ENCODE results near the gene CHRNA3.

Gene CHRNA3

DNA sequence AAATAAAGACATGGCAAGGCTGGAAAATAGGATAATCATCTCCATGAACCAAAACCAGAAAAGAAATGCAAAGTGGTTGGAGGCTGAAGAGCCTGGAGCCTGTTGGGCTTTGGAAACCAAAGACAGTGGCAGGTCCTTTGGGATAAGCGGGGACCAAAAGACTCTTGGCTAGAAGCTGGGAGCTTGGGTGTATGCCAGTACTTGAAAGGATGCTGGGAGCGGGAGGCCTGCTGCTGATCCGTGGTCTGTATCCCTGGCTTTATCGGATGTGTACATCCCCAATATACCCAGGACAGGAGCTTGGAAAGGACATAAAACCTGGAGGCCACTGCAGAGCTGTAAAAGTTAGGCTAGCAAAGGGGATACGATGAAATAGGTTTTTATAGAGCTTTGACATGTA is 21.5 kb upstream of the CHRNA3 start:
- no peak for DNase-seq (ENCODE audit: low spot score)
- Mint-ChIP-seq H3K9me3 (no peaks in the 10 kb centered on the region), H3K36me3 (ENCODE audit: low read depth) (no peaks in the 10 kb centered on the region), H3K27me3 (ENCODE audit: low read depth) (peaks cover 22% of the 10 kb centered on the region), H3K27ac (no peak overlapping the region), H3K4me3 (no peak overlapping the region), H3K4me1 (ENCODE audit: low read depth) (peaks cover 10% of the 10 kb centered on the region)

DNA sequence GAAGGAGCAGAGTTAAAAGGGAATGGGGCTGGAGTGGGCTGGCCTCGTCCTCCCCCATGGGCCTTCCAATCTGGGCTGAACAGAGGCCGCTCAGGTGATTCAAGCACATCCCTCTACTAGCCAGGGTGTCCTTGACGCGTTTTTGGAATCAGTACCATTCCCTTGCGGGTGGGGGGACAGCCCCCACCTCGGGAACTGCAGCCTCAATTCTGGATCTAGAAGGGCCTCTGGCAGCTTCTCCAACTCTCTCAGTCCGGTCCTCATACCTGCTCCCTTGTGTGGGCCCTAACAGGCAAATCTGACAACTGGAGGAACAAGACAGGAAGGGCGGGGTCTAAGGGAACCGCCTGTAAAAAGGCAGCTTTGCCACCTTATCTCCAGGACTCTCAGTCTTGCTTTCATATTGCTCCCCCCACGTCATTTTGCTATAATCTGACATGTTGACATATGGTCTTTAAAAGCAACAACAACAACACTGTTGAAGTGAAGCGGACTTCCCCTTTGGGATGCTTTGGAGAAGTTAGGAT is 21.0 kb upstream of the CHRNA3 start:
- H3K27ac Mint-ChIP-seq: no peak overlapping the region
- H3K9me3 Mint-ChIP-seq: no peaks in the 10 kb centered on the region

DNA sequence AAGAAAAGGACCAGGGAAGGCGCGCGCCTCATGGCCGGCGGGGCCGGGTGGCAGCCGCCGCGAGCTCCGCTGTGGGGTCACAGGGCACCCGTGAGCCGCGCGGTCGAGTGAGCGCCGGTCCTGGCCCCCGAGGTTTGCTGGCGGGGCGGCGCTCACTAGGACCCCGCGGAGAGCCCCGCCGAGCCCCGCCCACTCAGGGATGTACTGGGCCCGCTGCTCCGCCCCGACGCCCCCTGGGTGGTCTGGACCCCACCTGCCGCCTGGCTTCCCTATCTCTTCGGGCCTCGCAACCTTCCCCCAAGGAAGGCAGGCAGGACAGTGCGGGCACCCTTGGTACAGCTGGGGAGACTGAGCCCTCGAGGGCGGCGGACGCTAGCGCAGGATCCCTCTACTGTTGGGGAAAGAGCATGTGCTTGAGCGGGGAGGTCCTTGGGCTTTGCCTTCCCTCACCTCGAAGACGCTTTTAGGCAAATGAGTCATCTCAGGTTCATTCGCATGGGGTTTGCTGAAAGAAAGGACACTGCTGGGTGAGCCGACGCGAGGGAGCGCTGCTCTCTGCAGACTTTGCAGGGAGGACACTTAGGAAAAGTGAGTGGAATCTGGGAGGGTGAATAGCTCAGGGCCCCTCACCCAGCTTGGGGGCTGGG is 20.4 kb upstream of the CHRNA3 start, which contains the start of gene CHRNB4:
CHRNB4 (minus strand) TSS at position 109 of the 647 bp plus-strand sequence; CDS start at position 32, 77 bp downstream.
- no peak within 1 kb of the TSS for H3K27ac Mint-ChIP-seq
- no peaks in the 10 kb centered on the region for H3K9me3 Mint-ChIP-seq

More for the DNA sequence above, 21.0 kb upstream of the CHRNA3 start:
- H3K4me3 Mint-ChIP-seq: peak overlapping the region; percentile 56
- H3K4me1 Mint-ChIP-seq (ENCODE audit: low read depth): peaks cover 10% of the 10 kb centered on the region
- DNase-seq (ENCODE audit: low spot score): no peak
- H3K27me3 Mint-ChIP-seq (ENCODE audit: low read depth): peaks cover 22% of the 10 kb centered on the region
- H3K36me3 Mint-ChIP-seq (ENCODE audit: low read depth): no peaks in the 10 kb centered on the region

DNA sequence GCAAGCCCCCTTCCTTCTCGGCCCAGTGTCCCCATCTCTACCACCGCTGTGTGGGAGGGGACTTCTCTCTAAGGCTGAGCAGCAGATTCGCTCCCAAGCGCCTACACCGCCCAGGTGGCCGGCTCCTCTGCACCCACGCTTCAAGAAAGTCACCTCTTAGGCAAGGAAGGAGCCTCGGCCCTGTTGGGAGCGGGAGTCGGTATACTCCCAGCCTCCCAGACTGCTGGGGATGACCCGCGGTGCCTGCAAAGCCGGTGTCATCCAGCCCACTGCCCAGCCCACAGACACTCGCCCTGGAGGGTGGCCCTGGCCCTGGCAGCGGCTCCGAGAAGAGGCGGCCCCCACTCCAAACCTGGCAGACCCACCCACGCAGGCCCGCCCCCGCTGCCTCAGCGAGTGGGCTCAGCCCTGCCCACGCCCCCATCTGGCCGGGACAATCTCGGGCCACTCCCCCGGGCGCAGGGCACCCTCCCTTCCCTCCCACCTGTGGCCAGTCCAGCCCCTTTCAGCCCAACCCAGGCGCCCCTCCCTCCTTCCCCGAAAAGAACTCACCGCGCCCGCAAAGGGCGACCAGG is 19.8 kb upstream of the CHRNA3 start:
- no peaks in the 10 kb centered on the region for H3K9me3 Mint-ChIP-seq
- peak overlapping the region; percentile 43 for H3K4me3 Mint-ChIP-seq
- no peaks in the 10 kb centered on the region for H3K36me3 Mint-ChIP-seq (ENCODE audit: low read depth)
- peaks cover 10% of the 10 kb centered on the region for H3K4me1 Mint-ChIP-seq (ENCODE audit: low read depth)
- DNase-seq (ENCODE audit: low spot score): peak; percentile 15
- peaks cover 23% of the 10 kb centered on the region for H3K27me3 Mint-ChIP-seq (ENCODE audit: low read depth)
- H3K27ac Mint-ChIP-seq: no peak overlapping the region

More for the DNA sequence above, 20.4 kb upstream of the CHRNA3 start, which contains the start of gene CHRNB4:
- peak within 1 kb of the TSS; percentile 56 for H3K4me3 Mint-ChIP-seq
- peaks cover 23% of the 10 kb centered on the region for H3K27me3 Mint-ChIP-seq (ENCODE audit: low read depth)
- peaks cover 10% of the 10 kb centered on the region for H3K4me1 Mint-ChIP-seq (ENCODE audit: low read depth)
- DNase-seq (ENCODE audit: low spot score): no peak
- no peaks in the 10 kb centered on the region for H3K36me3 Mint-ChIP-seq (ENCODE audit: low read depth)

DNA sequence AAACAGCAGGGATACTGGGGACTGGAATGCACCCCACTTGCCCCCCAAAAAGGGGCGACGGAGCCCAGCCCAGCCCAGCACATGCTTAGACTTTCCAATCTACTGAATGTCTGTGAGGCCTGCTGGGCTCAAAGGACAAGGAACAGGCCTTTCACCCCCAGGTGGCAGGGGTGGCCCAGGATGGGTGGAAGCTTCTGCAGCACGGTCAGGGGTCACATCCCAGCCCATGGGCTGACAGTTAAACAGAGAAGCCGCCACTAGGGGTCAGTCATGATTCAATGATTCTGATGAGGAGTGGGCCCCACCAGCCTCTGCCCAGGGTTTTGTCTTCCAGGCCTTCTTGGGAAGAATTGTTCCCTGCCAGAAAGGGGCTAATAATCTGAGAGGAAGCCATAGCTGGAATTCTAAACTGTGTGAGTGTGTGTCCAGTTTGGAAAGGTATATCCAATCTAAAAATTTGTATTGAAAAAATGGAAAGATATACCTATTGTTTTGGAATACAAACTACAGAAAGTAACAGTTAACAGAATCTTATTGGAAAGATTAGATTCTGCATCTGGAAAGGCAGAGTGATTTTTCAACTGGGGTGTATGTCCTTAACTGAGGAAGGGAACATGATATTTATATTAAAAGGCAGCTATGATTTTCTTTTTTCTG is 18.0 kb upstream of the CHRNA3 start:
- peaks cover 23% of the 10 kb centered on the region for H3K27me3 Mint-ChIP-seq (ENCODE audit: low read depth)
- peaks cover 10% of the 10 kb centered on the region for H3K4me1 Mint-ChIP-seq (ENCODE audit: low read depth)
- DNase-seq (ENCODE audit: low spot score): peak; percentile 27
- H3K4me3 Mint-ChIP-seq: no peak overlapping the region
- H3K27ac Mint-ChIP-seq: no peak overlapping the region
- H3K36me3 Mint-ChIP-seq (ENCODE audit: low read depth): no peaks in the 10 kb centered on the region
- H3K9me3 Mint-ChIP-seq: no peaks in the 10 kb centered on the region

DNA sequence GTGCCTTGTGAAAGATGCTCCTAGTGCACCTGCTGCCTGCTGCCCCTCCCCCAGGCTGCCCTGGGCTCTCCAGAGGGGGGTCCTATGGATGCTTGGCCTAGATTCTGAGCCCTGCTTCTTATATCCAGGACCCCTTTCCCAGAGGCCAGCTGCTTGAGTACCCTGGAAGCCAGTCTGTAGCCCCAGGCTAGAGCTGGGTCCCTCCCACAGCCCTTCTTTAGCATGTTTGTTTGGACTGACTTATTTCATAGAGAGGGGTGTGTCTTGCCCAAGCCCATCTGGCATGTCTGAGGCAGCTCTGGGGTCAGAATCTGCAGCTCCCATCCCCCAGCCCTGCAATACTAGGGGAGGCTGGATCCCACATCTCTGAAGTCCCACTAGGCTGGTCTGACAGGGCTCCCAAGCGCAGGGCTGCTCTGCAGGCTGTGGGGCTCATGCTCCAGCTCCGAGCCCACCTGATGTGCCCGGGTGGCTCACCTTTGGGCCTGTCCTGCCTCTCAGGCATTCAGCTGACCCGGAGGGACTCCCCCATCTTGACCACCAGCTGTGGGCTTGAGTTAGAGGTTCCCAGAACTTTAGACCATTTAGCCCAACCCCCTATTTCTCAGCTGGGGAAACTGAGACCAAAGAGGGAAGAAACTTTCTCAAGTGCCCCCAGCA is 17.1 kb upstream of the CHRNA3 start:
- Mint-ChIP-seq H3K4me1 (ENCODE audit: low read depth) (peaks cover 10% of the 10 kb centered on the region), H3K9me3 (no peaks in the 10 kb centered on the region), H3K27ac (no peak overlapping the region), H3K4me3 (no peak overlapping the region), H3K27me3 (ENCODE audit: low read depth) (peaks cover 23% of the 10 kb centered on the region), H3K36me3 (ENCODE audit: low read depth) (no peaks in the 10 kb centered on the region)
- no peak for DNase-seq (ENCODE audit: low spot score)

DNA sequence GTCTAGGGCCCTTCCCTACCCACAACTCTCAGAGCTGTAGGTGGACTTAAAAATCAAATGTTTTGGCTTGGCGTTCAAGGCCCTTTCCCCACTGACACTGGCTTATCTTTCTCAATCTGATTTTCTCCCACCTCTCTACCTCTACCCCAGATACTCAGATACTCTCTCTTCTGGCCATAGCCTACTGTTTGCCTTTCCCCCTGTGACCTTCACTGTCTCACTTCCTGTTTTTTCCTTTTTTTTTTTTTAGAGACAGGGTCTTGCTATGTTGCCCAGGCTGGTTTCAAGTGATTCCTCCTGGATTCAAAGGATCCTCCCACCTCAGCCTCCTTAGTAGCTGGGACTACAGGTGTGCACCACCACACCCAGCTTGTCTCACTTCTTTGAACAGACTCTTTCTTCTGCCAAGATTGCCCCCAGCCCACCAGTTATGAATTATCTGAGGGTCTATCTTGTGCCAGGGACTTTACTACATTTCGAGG is 15.6 kb upstream of the CHRNA3 start:
- Mint-ChIP-seq H3K27ac (no peak overlapping the region), H3K27me3 (ENCODE audit: low read depth) (peaks cover 15% of the 10 kb centered on the region)

DNA sequence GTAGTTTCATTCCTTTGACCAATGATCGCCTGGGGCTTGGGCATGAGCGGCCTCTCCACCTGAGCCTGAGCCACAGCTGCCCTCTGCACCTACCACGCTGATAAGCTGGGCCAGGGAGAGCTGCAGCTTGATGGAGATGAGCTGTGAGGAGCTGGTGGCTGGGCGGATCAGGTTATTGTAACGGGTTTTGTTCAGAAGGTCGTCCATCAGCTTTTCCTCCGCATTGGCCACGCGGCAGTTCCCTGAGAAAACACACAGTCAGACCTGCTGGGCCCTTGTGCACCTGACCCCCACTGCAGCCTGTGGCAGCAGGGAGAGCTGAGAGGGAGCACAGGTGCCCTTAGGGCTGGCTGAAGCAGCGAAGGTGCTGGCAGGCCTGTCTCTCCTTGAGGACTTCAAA is 14.6 kb upstream of the CHRNA3 start:
- H3K9me3 Mint-ChIP-seq: no peaks in the 10 kb centered on the region

More for the DNA sequence above, 15.6 kb upstream of the CHRNA3 start:
- no peaks in the 10 kb centered on the region for H3K9me3 Mint-ChIP-seq
- no peaks in the 10 kb centered on the region for H3K36me3 Mint-ChIP-seq (ENCODE audit: low read depth)
- no peak overlapping the region for H3K4me3 Mint-ChIP-seq
- peaks cover 3% of the 10 kb centered on the region for H3K4me1 Mint-ChIP-seq (ENCODE audit: low read depth)
- DNase-seq (ENCODE audit: low spot score): no peak

DNA sequence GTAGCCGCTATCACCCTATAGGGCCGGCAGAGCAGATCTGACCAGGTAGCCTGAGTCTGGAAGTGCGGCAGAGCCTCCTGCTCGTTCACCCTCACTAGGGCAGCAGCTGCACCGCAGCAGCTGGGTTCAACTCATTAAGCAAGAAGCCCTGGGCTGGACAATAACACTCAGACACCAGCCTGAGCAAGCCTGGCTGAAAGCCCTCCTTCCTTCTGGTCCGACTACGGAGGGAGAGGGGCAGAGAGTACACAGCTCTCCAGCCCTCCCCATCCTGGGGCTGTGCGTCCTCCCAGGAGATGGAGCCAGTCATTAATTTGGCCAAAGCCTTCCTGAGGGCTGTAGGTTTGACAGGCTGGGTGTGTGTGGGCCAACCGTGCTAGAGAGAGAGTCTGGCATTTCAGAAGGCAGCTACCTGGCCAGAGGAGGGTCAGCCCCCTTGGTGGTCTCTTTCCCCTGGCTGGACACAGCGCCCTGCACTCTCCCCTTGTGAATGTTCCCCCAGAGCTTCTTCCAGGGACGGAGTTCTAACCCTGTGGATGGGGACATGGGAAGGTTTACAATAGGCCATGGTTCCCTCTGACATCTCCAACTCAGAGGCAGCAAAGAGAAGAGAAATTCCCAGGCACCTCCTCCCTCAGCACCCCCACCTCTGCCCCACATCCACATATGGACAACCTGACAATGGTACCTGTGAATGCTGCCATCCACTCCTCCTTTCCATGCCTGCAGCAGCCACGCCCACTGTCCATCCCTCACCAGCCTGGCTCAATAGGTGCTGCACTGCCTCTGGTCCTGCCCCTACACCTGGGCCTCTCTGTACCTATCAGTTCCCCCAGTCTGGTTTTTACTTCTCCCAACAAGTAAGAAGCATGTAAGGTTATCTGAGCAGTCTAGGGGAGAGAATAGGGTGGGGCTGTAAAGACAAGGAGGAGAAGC is 13.7 kb upstream of the CHRNA3 start:
- no peak overlapping the region for H3K27ac Mint-ChIP-seq
- no peak for DNase-seq (ENCODE audit: low spot score)
- H3K27me3 Mint-ChIP-seq (ENCODE audit: low read depth): peaks cover 8% of the 10 kb centered on the region
- H3K9me3 Mint-ChIP-seq: no peaks in the 10 kb centered on the region
- no peak overlapping the region for H3K4me3 Mint-ChIP-seq
- no peaks in the 10 kb centered on the region for H3K4me1 Mint-ChIP-seq (ENCODE audit: low read depth)
- H3K36me3 Mint-ChIP-seq (ENCODE audit: low read depth): no peaks in the 10 kb centered on the region

More for the DNA sequence above, 14.6 kb upstream of the CHRNA3 start:
- no peaks in the 10 kb centered on the region for H3K36me3 Mint-ChIP-seq (ENCODE audit: low read depth)
- peaks cover 13% of the 10 kb centered on the region for H3K27me3 Mint-ChIP-seq (ENCODE audit: low read depth)
- DNase-seq (ENCODE audit: low spot score): no peak
- no peaks in the 10 kb centered on the region for H3K4me1 Mint-ChIP-seq (ENCODE audit: low read depth)
- no peak overlapping the region for H3K4me3 Mint-ChIP-seq
- no peak overlapping the region for H3K27ac Mint-ChIP-seq

DNA sequence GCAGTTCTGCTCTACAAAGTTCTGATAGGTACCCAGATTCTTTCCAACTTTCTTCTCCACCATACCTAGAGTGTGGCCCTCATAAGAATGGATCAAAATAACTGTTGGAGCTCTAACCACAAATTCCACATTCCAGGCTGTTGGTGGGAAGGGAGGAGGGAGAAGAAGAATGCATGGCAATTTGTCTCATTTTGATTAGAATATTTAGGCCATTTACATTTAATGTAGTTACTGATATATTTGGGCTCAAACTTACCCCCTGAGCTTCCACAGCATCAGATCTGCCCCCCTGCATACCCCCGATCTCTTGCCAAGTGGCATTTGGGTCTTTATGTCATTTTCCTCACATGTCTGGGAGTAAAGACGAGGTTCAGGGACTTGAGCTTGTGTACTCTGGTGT is 12.6 kb upstream of the CHRNA3 start:
- H3K27ac Mint-ChIP-seq: no peak overlapping the region
- no peaks in the 10 kb centered on the region for H3K36me3 Mint-ChIP-seq (ENCODE audit: low read depth)
- H3K4me1 Mint-ChIP-seq (ENCODE audit: low read depth): no peaks in the 10 kb centered on the region
- peaks cover 4% of the 10 kb centered on the region for H3K27me3 Mint-ChIP-seq (ENCODE audit: low read depth)
- H3K4me3 Mint-ChIP-seq: no peak overlapping the region
- DNase-seq (ENCODE audit: low spot score): no peak
- no peaks in the 10 kb centered on the region for H3K9me3 Mint-ChIP-seq

DNA sequence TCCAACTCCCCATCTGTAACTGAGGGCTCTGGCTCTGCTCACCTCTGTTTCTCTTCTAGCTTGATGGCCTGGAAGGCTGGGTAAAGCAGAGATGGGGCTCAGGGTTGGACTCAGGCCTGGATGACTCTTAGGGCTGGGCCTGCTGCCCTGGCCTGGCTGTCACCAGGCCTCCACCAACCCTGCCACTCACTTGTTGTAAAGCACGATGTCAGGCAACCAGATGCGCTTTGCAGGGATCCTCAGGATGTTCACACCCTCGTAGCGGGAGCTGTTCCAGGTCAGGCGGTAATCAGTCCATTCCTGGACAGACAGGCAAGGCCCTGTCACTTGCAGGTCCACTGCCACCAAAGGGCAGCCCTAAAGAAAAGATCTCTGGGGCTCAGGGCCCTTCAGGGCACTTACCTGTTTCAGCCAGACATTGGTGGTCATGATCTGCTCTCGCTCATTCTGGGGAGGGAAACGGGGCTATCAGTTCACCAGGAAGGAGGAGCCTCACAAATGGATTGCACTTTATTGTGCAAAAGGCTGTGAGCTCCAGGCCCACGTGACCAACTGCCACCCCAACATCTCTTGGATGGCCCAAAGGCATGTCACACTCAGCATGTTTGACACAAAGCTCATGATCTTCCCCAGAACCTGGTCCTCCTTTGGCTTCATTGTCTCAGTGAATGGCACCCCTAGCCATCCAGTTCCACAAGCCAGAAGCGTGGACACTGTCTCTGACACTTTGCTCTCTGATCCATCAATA is 10.3 kb upstream of the CHRNA3 start:
- Mint-ChIP-seq H3K27ac (no peak overlapping the region), H3K36me3 (ENCODE audit: low read depth) (no peaks in the 10 kb centered on the region), H3K27me3 (ENCODE audit: low read depth) (peaks cover 10% of the 10 kb centered on the region), H3K9me3 (no peaks in the 10 kb centered on the region), H3K4me3 (no peak overlapping the region), H3K4me1 (ENCODE audit: low read depth) (no peaks in the 10 kb centered on the region)
- DNase-seq (ENCODE audit: low spot score): no peak

DNA sequence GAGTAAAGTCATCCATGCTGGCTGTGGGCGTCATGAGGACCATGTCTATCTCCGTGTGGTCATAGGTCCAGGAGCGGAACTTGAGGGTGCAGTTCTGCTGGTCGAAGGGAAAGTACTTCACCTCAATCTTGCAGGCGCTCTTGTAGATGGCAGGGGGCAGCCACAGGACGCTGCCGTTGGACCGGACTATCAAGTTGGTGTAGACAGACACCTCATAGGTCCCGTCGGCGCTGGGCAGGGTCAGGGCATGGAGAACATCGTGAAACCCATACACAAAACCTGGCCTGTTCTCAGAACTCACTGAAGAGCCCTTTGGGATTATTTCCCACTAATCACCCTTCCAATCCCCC is 8.9 kb upstream of the CHRNA3 start:
- Mint-ChIP-seq H3K27ac (no peak overlapping the region), H3K4me3 (no peak overlapping the region), H3K27me3 (ENCODE audit: low read depth) (peaks cover 10% of the 10 kb centered on the region), H3K9me3 (no peaks in the 10 kb centered on the region), H3K36me3 (ENCODE audit: low read depth) (no peaks in the 10 kb centered on the region), H3K4me1 (ENCODE audit: low read depth) (no peaks in the 10 kb centered on the region)
- no peak for DNase-seq (ENCODE audit: low spot score)
